ENCODE measurements around the gene TDRD12.

TDRD12 gene

DNA sequence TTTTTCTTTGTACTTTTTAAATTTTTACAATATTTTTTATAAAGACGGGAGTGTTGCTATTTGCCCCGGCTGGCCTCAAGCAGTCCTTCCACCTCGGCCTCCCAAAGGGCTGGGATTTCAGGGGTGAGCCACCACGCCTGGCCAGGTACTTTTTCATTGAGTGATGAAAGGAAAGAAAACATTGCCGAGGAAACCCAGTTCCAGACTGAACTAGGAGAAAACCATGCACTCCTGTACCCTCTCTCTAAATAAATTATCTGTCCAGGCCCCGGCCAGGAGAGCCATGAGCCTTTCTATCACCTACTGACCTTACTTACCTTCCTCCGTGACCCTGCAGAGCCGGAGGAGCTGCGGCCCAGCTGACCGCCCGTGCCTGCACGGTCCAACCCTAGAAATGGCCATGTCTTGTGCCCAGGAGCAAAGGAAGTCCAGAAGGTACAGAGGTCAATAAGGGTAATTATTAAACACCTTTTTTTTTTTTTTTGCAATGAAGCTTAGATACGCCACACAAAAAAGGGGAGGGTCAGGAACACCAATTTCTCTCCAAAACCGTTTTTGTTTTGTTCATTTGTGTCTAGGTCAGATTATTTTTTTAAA lies 149.9 kb downstream of the TDRD12 start, which contains the start of gene SLC7A9:
SLC7A9 (minus strand) TSS at position 399 of the 597 bp plus-strand sequence. CDS start 1,233 bp downstream, outside the sequence.
- no peaks in the 10 kb centered on the region for H3K36me3 ChIP-seq (replicated peaks; ENCODE audit: low read depth, low read length)
- H3K27me3 ChIP-seq (ENCODE audit: low read depth, low read length): no peaks in the 10 kb centered on the region
- no peaks in the 10 kb centered on the region for H3K79me2 ChIP-seq (ENCODE audit: low read length)
- H2AFZ ChIP-seq (ENCODE audit: low read depth, low read length): no peak within 1 kb of the TSS
- TF ChIP-seq EZH2phosphoT487 (IDR thresholded peaks at IDR 0.05; ENCODE audit: low read depth): no peak
- no peak for TF ChIP-seq CTCF (IDR thresholded peaks at IDR 0.05; ENCODE audit: low read depth, low read length)
- no peaks in the 10 kb centered on the region for H3K9me3 ChIP-seq (ENCODE audit: insufficient read depth, low read length)
- H3K4me3 ChIP-seq (ENCODE audit: low read length): no peak within 1 kb of the TSS
- no peaks in the 10 kb centered on the region for H4K20me1 ChIP-seq (ENCODE audit: insufficient read depth, low read length)
- H3K27ac ChIP-seq (ENCODE audit: low read length): no peak within 1 kb of the TSS
- H3K4me1 ChIP-seq (ENCODE audit: low read length): no peaks in the 10 kb centered on the region
- no peak within 1 kb of the TSS for H3K4me2 ChIP-seq (ENCODE audit: low read length)
- H3K9ac ChIP-seq (ENCODE audit: low read length): no peak within 1 kb of the TSS

- no peaks in the 10 kb centered on the region for H3K9me3 ChIP-seq (ENCODE audit: insufficient read depth, low read length)
- H3K36me3 ChIP-seq (replicated peaks; ENCODE audit: low read depth, low read length): no peaks in the 10 kb centered on the region
- H3K27ac ChIP-seq (ENCODE audit: low read length): no peak overlapping the region
- H3K4me1 ChIP-seq (ENCODE audit: low read length): no peaks in the 10 kb centered on the region
- no peaks in the 10 kb centered on the region for H3K79me2 ChIP-seq (ENCODE audit: low read length)
- H4K20me1 ChIP-seq (ENCODE audit: insufficient read depth, low read length): no peaks in the 10 kb centered on the region
- no peak overlapping the region for H3K4me2 ChIP-seq (ENCODE audit: low read length)
- H3K9ac ChIP-seq (ENCODE audit: low read length): no peak overlapping the region
- H2AFZ ChIP-seq (ENCODE audit: low read depth, low read length): no peak overlapping the region
- TF ChIP-seq EZH2phosphoT487 (IDR thresholded peaks at IDR 0.05; ENCODE audit: low read depth): no peak
- TF ChIP-seq CTCF (IDR thresholded peaks at IDR 0.05; ENCODE audit: low read depth, low read length): no peak
- no peaks in the 10 kb centered on the region for H3K27me3 ChIP-seq (ENCODE audit: low read depth, low read length)
- no peak overlapping the region for H3K4me3 ChIP-seq (ENCODE audit: low read length)
Observed at GRCh38 chr19:32869966-32870573, 150.5 kb downstream of the TDRD12 start.

GRCh38 chr19:32870981-32871451 lies 151.4 kb downstream of the TDRD12 start:
- Histone ChIP-seq H3K27me3 (ENCODE audit: low read depth, low read length) (no peaks in the 10 kb centered on the region), H3K9me3 (ENCODE audit: insufficient read depth, low read length) (no peaks in the 10 kb centered on the region), H3K9ac (ENCODE audit: low read length) (no peak overlapping the region), H3K4me3 (ENCODE audit: low read length) (no peak overlapping the region), H3K4me1 (ENCODE audit: low read length) (no peaks in the 10 kb centered on the region), H4K20me1 (ENCODE audit: insufficient read depth, low read length) (no peaks in the 10 kb centered on the region), H3K36me3 (replicated peaks; ENCODE audit: low read depth, low read length) (no peaks in the 10 kb centered on the region), H3K27ac (ENCODE audit: low read length) (no peak overlapping the region), H3K79me2 (ENCODE audit: low read length) (no peaks in the 10 kb centered on the region), H3K4me2 (ENCODE audit: low read length) (no peak overlapping the region), H2AFZ (ENCODE audit: low read depth, low read length) (no peak overlapping the region)
- TF ChIP-seq EZH2phosphoT487 (IDR thresholded peaks at IDR 0.05; ENCODE audit: low read depth) (no peak), CTCF (IDR thresholded peaks at IDR 0.05; ENCODE audit: low read depth, low read length) (no peak)

DNA sequence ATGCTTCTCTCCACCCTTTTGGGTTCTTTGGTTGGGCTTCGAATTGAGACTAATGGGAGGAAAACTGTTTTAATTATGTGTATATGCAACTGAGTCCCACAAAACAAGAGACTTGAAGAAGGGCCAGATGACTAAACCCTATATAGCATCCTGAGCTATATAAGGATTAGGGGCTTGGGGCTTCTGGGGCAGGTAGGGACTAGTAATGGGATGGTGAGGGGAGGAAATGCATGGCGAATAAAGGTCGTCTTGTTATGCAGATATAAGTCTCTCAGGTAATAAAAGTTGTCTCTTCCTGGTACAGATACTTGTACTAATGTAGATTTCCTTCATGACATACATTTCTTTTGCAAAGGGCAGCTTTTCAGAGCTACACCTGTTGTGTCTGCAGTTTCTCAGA lies 152.8 kb downstream of the TDRD12 start:
- no peak overlapping the region for H2AFZ ChIP-seq (ENCODE audit: low read depth, low read length)

More for the DNA sequence above, 152.8 kb downstream of the TDRD12 start:
- Histone ChIP-seq H3K4me2 (ENCODE audit: low read length) (no peak overlapping the region), H3K9me3 (ENCODE audit: insufficient read depth, low read length) (no peaks in the 10 kb centered on the region), H3K9ac (ENCODE audit: low read length) (no peak overlapping the region), H3K4me1 (ENCODE audit: low read length) (no peaks in the 10 kb centered on the region), H3K36me3 (replicated peaks; ENCODE audit: low read depth, low read length) (no peaks in the 10 kb centered on the region), H4K20me1 (ENCODE audit: insufficient read depth, low read length) (no peaks in the 10 kb centered on the region), H3K27ac (ENCODE audit: low read length) (no peak overlapping the region), H3K79me2 (ENCODE audit: low read length) (no peaks in the 10 kb centered on the region), H3K27me3 (ENCODE audit: low read depth, low read length) (no peaks in the 10 kb centered on the region), H3K4me3 (ENCODE audit: low read length) (no peak overlapping the region)
- TF ChIP-seq CTCF (IDR thresholded peaks at IDR 0.05; ENCODE audit: low read depth, low read length): no peak
- no peak for TF ChIP-seq EZH2phosphoT487 (IDR thresholded peaks at IDR 0.05; ENCODE audit: low read depth)
